Stomach smooth muscle (tissue), 2 donors: ENCODE data around the gene MARVELD2.
"Not testable (repeated sequence)": the region's sequence is repeated elsewhere in the genome, so short reads cannot be mapped to it uniquely, and the experiment has no call there.

Experiments used
- H3K27ac ChIP-seq: one replicate; pipeline ENCODE4 v1.7.0; 2013; ENCODE audit warnings: mild to moderate bottlenecking, low read length, inconsistent platforms
- H3K27me3 ChIP-seq, 2 donors: one replicate each; pipeline ENCODE4 v1.7.0; 2013; ENCODE audit warnings: low read length in 2 of 2; ENCODE audit not compliant: insufficient read depth in 2 of 2, control insufficient read depth in 1 of 2
- H3K36me3 ChIP-seq, 2 donors: one replicate each; pipeline ENCODE4 v1.7.0; 2013; ENCODE audit warnings: low read length in 2 of 2; ENCODE audit not compliant: control insufficient read depth in 2 of 2, insufficient read depth in 2 of 2
- H3K4me1 ChIP-seq: one replicate; pipeline ENCODE4 v1.7.0; 2013; ENCODE audit warnings: low read length; ENCODE audit not compliant: control insufficient read depth, insufficient read depth
- H3K4me3 ChIP-seq, 2 donors: one replicate each; pipeline ENCODE4 v1.7.0; 2013; ENCODE audit warnings: low read length in 2 of 2
- H3K9ac ChIP-seq, 2 donors: one replicate each; pipeline ENCODE4 v1.7.0; 2013; ENCODE audit warnings: low read length in 2 of 2, mild to moderate bottlenecking in 1 of 2
- H3K9me3 ChIP-seq, 2 donors: one replicate each; pipeline ENCODE4 v1.7.0; 2013; ENCODE audit warnings: low read length in 2 of 2; ENCODE audit not compliant: control insufficient read depth in 2 of 2
- donor health status: healthy.
- donor health status: Pancreatic carcinoma.

The MARVELD2 gene

GRCh38 chr5:69450527-69450926 is 35.6 kb downstream of the MARVELD2 start:
- H3K4me3 ChIP-seq, H3K9ac ChIP-seq, H3K4me1 ChIP-seq, H3K27me3 ChIP-seq, H3K27ac ChIP-seq, H3K36me3 ChIP-seq, H3K9me3 ChIP-seq: not testable (repeated sequence)

GRCh38 chr5:69451941-69452647 is 37.2 kb downstream of the MARVELD2 start:
- no peak overlapping the region for H3K9ac ChIP-seq
- no peak overlapping the region for H3K27ac ChIP-seq
- H3K4me1 ChIP-seq, result no peaks in the 10 kb centered on the region
- H3K4me3 ChIP-seq, result no peak overlapping the region
- no peaks in the 10 kb centered on the region for H3K27me3 ChIP-seq
- H3K36me3 ChIP-seq, result no peaks in the 10 kb centered on the region
- H3K9me3 ChIP-seq, result no peaks in the 10 kb centered on the region

- not testable (repeated sequence) for H3K4me1 ChIP-seq, H3K9me3 ChIP-seq, H3K36me3 ChIP-seq, H3K27ac ChIP-seq, H3K27me3 ChIP-seq, H3K4me3 ChIP-seq, H3K9ac ChIP-seq
These were observed 38.6 kb downstream of the MARVELD2 start for GRCh38 chr5:69453487-69453886.

- Histone ChIP-seq H3K9ac (no peak overlapping the region), H3K27me3 (no peaks in the 10 kb centered on the region), H3K4me1 (no peaks in the 10 kb centered on the region), H3K27ac (no peak overlapping the region), H3K36me3 (no peaks in the 10 kb centered on the region), H3K9me3 (peaks cover 0 to 2% of the 10 kb centered on the region in 2 donors), H3K4me3 (no peak overlapping the region)
These were observed 39.7 kb downstream of the MARVELD2 start for GRCh38 chr5:69454460-69455249.

GRCh38 chr5:69455428-69455988 is 40.6 kb downstream of the MARVELD2 start:
- not testable (repeated sequence) for H3K27ac ChIP-seq, H3K9me3 ChIP-seq, H3K4me3 ChIP-seq, H3K9ac ChIP-seq, H3K4me1 ChIP-seq, H3K36me3 ChIP-seq, H3K27me3 ChIP-seq

GRCh38 chr5:69462170-69462569 is 47.3 kb downstream of the MARVELD2 start:
- H3K9me3 ChIP-seq, result peaks cover 0 to 2% of the 10 kb centered on the region in 2 donors

GRCh38 chr5:69466375-69466774 is 51.5 kb downstream of the MARVELD2 start:
- not testable (repeated sequence) for H3K4me1 ChIP-seq, H3K27me3 ChIP-seq, H3K9ac ChIP-seq, H3K9me3 ChIP-seq, H3K36me3 ChIP-seq, H3K4me3 ChIP-seq, H3K27ac ChIP-seq

More at GRCh38 chr5:69462170-69462569, 47.3 kb downstream of the MARVELD2 start:
- H3K27me3 ChIP-seq, result no peaks in the 10 kb centered on the region
- no peak overlapping the region for H3K27ac ChIP-seq
- no peak overlapping the region for H3K4me3 ChIP-seq
- H3K4me1 ChIP-seq, result no peaks in the 10 kb centered on the region
- H3K36me3 ChIP-seq, result no peaks in the 10 kb centered on the region
- no peak overlapping the region for H3K9ac ChIP-seq

GRCh38 chr5:69467442-69468225 is 52.7 kb downstream of the MARVELD2 start:
- Histone ChIP-seq H3K9ac (no peak overlapping the region), H3K4me1 (no peaks in the 10 kb centered on the region), H3K9me3 (peaks cover 0 to 2% of the 10 kb centered on the region in 2 donors), H3K36me3 (no peaks in the 10 kb centered on the region), H3K4me3 (no peak overlapping the region), H3K27ac (no peak overlapping the region), H3K27me3 (no peaks in the 10 kb centered on the region)

- Histone ChIP-seq H3K9me3 (peaks cover 0 to 2% of the 10 kb centered on the region in 2 donors), H3K9ac (no peak overlapping the region), H3K36me3 (no peaks in the 10 kb centered on the region), H3K27me3 (no peaks in the 10 kb centered on the region), H3K4me1 (no peaks in the 10 kb centered on the region), H3K4me3 (no peak overlapping the region), H3K27ac (no peak overlapping the region)
These were observed 53.7 kb downstream of the MARVELD2 start for GRCh38 chr5:69468631-69469030.

- not testable (repeated sequence) for H3K27ac ChIP-seq, H3K9me3 ChIP-seq, H3K9ac ChIP-seq, H3K4me3 ChIP-seq, H3K36me3 ChIP-seq, H3K27me3 ChIP-seq, H3K4me1 ChIP-seq
These were observed 56.6 kb downstream of the MARVELD2 start for GRCh38 chr5:69471516-69471915.
